T-helper 9 cell (primary cell): Measurements from ENCODE around the gene RNPEPL1.

Experiments
- DNase-seq: peaks from one replicate; pipeline ENCODE4 v3.0.0-alpha.2; 2020

RNPEPL1 gene

GRCh38 chr2:240593703-240594451 is 25.6 kb downstream of the RNPEPL1 start:
- no peak for DNase-seq

GRCh38 chr2:240594511-240595380 is 26.5 kb downstream of the RNPEPL1 start:
- no peak for DNase-seq

GRCh38 chr2:240595381-240596079 is 27.2 kb downstream of the RNPEPL1 start:
- no peak for DNase-seq

GRCh38 chr2:240596080-240596460 is 27.8 kb downstream of the RNPEPL1 start:
- no peak for DNase-seq

- no peak for DNase-seq
These were observed 28.2 kb downstream of the RNPEPL1 start for GRCh38 chr2:240596491-240596931.

GRCh38 chr2:240597054-240597418 is 28.8 kb downstream of the RNPEPL1 start:
- DNase-seq = no peak

- no peak for DNase-seq
These were observed 29.3 kb downstream of the RNPEPL1 start for GRCh38 chr2:240597419-240598181.

GRCh38 chr2:240598311-240598911 is 30.1 kb downstream of the RNPEPL1 start:
- no peak for DNase-seq

- no peak for DNase-seq
These were observed 30.9 kb downstream of the RNPEPL1 start for GRCh38 chr2:240599141-240599583.

GRCh38 chr2:240600451-240600961 is 32.2 kb downstream of the RNPEPL1 start:
- DNase-seq = no peak

- no peak for DNase-seq
These were observed 33.0 kb downstream of the RNPEPL1 start for GRCh38 chr2:240601061-240601830.

- no peak for DNase-seq
These were observed 33.5 kb downstream of the RNPEPL1 start for GRCh38 chr2:240601831-240602160.

GRCh38 chr2:240602266-240603050 is 34.2 kb downstream of the RNPEPL1 start:
- no peak for DNase-seq

- DNase-seq = no peak
These were observed 35.0 kb downstream of the RNPEPL1 start for GRCh38 chr2:240603081-240603835.

- no peak for DNase-seq
These were observed 35.6 kb downstream of the RNPEPL1 start for GRCh38 chr2:240603846-240604245.

GRCh38 chr2:240604291-240604938 is 36.1 kb downstream of the RNPEPL1 start:
- DNase-seq = no peak

- DNase-seq = no peak
These were observed 36.8 kb downstream of the RNPEPL1 start for GRCh38 chr2:240604939-240605716.
